ENCODE measurements around the gene TP73.
A peak's percentile ranks its signal among the peaks of the same experiment; 100 is the strongest.

Gene TP73

GRCh38 chr1:3636080-3636479 is 16.2 kb upstream of the TP73 start:
- DNase-seq = no peak

- DNase-seq = no peak
These were observed 15.8 kb upstream of the TP73 start for GRCh38 chr1:3636531-3636930.

GRCh38 chr1:3638027-3638426 is 14.3 kb upstream of the TP73 start:
- no peak for DNase-seq

- no peak for DNase-seq
These were observed 13.6 kb upstream of the TP73 start for GRCh38 chr1:3638676-3639075.

GRCh38 chr1:3639397-3639911 is 12.9 kb upstream of the TP73 start:
- no peak for DNase-seq

GRCh38 chr1:3640121-3640837 is 12.0 kb upstream of the TP73 start:
- no peak for DNase-seq

GRCh38 chr1:3641046-3641760 is 11.1 kb upstream of the TP73 start:
- DNase-seq = no peak

- no peak for DNase-seq
These were observed 10.5 kb upstream of the TP73 start for GRCh38 chr1:3641816-3642215.

GRCh38 chr1:3642919-3643675 is 9.2 kb upstream of the TP73 start:
- no peak for DNase-seq

GRCh38 chr1:3644273-3644672 is 8.0 kb upstream of the TP73 start:
- no peak for DNase-seq

GRCh38 chr1:3645247-3645646 is 7.1 kb upstream of the TP73 start:
- no peak for DNase-seq

GRCh38 chr1:3645666-3646355 is 6.5 kb upstream of the TP73 start:
- no peak for DNase-seq

- DNase-seq = no peak
These were observed 5.7 kb upstream of the TP73 start for GRCh38 chr1:3646596-3646995.

GRCh38 chr1:3649342-3650247 is 2.7 kb upstream of the TP73 start, which contains the start of gene WRAP73:
Gene WRAP73, minus strand, starts transcription at chr1:3650103. Its CDS starts 104 bp downstream, at chr1:3649999.
- DNase-seq = peak; percentile 92

GRCh38 chr1:3650248-3651025 is 1.9 kb upstream of the TP73 start:
- DNase-seq = no peak

- no peak for DNase-seq
These were observed 1.0 kb upstream of the TP73 start for GRCh38 chr1:3651026-3651929.

- DNase-seq = no peak
These were observed 401 bp downstream of the TP73 start for GRCh38 chr1:3652548-3653285.

- DNase-seq = no peak
These were observed 936 bp downstream of the TP73 start for GRCh38 chr1:3653286-3653618.

Data from CD4-positive, alpha-beta T cell treated with Interleukin-17A for 1 hour (primary cell).